HG03159 (cell line): ENCODE results near the gene ETAA1.
A peak's percentile ranks its signal among the peaks of the same experiment; 100 is the strongest.

Source experiments
- ATAC-seq: cut with Tn5 transposase; IDR thresholded peaks from one replicate; pipeline ENCODE4 v1.9.1; 2021; ENCODE audit warnings: mild to moderate bottlenecking, moderate library complexity; ENCODE audit not compliant: unreplicated experiment

ETAA1 gene

DNA sequence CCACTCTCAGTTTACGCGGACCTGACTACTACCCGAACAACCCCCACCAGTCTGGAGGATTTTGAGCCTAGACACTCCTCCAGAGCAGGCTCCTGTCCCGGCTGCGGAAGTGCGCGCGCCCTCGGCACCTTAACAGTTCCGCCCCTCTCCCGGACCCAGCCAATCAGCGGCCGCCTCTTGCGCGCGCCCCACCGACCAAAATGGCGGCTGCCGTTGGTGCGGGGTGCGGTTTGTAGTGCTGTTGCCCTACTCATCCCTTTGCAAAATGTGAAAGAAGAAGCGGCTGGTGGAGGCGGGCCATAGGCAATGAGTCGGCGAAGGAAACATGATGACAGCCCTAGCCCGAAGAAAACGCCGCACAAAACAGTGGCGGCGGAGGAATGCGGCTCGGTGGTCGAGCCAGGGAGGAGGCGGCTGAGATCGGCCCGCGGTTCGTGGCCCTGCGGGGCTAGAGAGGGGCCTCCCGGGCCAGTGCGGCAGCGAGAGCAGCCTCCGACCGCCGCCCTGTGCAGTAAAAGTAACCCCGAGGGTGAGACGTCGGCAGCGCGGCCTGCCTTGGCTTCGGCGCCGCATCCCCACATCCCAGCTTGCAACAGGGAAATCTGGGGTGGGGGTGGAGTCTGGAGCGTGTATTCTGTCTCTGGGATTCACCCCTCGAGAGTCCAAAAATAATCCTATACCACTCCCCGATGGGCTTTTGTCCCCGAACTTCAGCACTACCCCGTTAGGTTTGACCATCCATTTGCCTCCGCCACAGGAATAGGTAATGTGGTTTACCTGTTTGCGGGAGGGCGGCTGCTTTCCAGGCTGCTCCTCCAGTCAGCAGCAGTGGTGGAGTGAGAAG, at the start of gene ETAA1:
TSS of gene ETAA1 (plus strand) at position 191 of the 844 bp plus-strand sequence. CDS start at position 307, 116 bp downstream.
- peak; percentile 99 for ATAC-seq

- no peak for ATAC-seq
Observed at GRCh38 chr2:67366832-67367412, 30.2 kb upstream of the ETAA1 start.

DNA sequence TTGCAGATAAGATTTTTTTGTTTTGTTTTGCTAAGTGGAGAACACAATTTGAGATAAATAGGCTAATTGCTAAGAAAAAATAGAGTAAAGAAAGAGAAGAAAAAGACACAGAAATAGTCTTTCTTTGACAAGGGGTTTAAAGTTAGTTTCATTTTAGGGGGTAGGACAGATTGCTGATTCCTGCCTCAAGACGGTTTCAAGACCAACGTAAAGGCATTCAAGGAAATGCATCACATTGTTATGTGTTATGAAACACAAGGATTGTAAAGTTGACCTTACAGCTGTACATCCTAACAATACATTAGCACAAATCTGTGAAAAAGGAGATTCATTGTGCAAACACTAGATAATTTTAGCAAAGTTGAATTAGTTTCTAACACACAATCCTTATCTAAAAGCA, 22.7 kb upstream of the ETAA1 start:
- no peak for ATAC-seq

GRCh38 chr2:67374949-67375348, 22.2 kb upstream of the ETAA1 start:
- ATAC-seq: no peak

DNA sequence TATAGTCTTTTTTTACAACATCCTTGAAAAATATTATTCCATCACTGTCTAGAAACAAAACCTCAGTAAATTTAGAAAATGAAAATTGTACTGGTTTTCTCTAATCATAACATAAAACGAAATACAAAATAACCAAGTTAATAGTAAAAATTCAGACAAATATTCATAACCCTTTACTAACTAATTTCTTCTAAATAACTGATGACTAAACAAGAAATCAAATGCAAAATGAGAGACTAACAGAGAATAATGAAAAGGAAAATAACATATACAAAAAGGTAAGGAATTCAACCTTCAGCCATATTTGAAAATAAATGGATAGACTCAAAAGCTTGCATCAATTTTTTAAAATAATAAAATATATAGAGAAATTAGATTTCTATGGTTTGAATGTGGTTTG, 18.6 kb upstream of the ETAA1 start:
- ATAC-seq: no peak

- ATAC-seq: no peak
Observed at GRCh38 chr2:67379048-67379447, 18.1 kb upstream of the ETAA1 start.

DNA sequence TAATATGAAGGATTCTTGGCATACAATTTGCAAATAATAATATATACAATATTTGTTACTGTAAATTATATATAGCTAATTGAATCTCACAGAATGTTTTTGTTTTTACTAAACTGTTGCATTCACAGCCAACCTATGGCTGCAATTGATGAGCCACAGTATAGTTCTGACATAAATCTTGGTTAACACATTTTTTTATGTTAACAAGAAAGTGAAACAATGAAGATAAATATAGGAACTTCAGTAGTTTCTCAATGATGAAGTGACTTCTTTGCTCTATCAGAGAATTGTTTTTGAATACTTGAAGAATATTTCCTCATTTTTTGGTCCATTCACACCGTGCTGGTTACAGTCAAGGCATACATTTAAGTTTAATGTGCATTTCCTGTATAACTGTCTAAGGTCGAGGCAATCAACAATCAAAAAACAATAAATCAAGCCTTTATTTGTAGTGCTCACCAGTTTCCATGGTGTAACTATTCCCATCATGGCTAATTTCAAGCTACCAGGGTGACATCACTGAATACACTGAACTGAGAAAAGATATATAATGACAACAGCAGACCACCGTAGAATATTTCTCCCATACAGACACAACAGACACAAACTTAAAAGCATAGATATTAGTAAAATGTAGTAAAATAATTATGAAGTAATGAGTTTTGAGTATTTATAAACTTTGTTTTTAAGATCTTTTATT, 12.9 kb upstream of the ETAA1 start:
- ATAC-seq: no peak

GRCh38 chr2:67388680-67389079, 8.5 kb upstream of the ETAA1 start:
- no peak for ATAC-seq

- no peak for ATAC-seq
Observed at GRCh38 chr2:67389286-67389685, 7.8 kb upstream of the ETAA1 start.

- ATAC-seq: no peak
Observed at GRCh38 chr2:67389788-67390187, 7.3 kb upstream of the ETAA1 start.

- ATAC-seq: no peak
Observed at GRCh38 chr2:67393237-67393636, 3.9 kb upstream of the ETAA1 start.

DNA sequence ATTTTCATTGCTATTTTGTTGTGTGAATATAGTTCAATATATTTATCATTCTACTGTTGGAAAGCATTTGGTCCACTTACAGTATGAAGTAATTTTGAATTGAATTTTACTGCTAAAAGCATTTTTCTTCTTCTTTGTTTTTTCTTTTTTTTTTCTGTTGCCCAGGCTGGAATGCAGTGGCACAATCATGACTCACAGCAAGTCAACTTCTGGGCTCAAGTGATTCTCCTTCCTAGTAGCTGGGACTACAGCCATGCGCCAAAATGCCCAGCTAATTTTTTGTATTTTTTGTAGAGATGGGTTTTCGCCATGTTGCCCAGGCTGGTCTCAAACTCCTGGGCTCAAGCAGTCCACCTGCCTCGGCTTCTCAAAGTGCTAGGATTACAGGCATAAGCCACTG, 2.4 kb upstream of the ETAA1 start:
- no peak for ATAC-seq

- no peak for ATAC-seq
Observed at GRCh38 chr2:67399144-67399543, 2.0 kb downstream of the ETAA1 start.

- no peak for ATAC-seq
Observed at GRCh38 chr2:67399831-67400489, 2.8 kb downstream of the ETAA1 start.

DNA sequence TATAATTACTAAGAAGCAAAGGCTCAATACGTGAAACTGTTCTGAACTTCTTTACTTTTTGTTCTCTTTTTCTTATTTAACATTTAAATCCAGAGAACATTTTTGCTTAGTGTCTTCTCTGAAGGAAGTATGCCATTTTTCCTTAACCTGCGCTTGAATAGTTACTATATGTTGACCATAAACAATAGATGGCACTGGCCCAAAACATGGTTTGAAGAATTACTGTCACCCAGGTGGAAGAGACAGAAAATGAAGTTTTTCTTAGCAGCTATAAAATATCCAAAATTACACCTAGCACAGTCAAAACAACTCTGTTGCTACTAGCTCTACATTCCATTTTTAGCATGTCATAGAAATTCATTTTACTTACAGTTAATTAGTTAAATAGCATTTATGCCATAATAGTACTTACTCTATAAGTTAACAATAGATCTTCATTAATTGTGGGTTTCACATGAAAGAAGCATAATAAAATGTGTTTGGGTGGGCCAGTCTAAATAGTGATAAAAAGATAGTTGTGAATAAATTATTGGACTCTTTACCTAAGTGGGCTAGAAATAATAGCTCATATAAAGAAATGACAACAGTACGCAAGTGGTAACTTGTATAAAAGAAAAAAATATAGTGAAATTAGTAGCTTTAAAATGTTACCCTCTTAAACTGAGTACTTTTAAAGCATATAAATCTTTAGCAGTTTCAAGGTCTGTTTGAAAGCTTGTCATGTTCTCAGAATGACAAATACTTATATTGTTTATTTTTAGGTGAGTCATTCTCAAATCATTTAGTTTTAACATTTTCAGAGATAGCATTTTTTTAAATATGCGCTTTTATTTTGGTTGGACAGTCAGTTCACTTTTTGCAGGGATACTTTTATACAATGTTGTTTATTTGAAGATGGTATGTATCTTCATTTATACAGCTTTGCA, 3.7 kb downstream of the ETAA1 start:
- ATAC-seq: no peak

DNA sequence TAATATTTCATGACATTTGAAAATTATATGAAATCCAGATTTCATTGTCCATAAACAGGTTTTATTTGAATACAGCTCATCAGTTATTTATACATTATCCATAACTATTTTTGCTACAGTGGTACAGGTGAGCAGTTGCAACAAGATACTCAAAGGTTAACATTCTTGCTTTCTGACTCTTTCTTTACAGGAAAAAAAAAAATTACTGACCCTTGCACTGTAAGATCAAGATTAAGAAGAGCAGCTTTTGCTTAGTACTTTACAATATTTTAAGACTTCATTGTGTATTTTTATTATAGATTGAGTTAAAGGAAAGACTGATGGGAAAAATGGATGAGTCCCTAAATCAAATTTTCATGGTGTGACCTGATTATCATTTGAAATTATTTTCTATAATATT, 11.2 kb downstream of the ETAA1 start:
- ATAC-seq: no peak

- no peak for ATAC-seq
Observed at GRCh38 chr2:67412424-67412823, 15.3 kb downstream of the ETAA1 start.

DNA sequence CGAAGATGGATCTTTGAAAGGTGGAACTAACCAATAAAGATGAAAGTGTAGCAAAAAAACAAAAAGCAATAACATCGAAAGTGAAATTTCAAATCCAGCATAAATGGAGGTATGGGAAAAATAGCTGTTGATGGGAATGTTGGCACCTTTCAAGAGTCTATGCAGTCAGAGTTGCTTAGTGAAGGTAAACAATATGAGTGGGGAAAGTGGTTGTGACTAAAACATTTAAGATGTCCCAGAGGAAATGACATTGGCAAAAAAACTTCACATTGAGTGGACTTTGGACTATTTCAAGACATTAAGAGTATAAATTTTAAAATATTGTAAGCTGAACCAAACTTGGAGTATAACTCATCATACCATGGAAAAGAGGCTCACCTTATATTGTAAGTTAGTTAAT, 17.7 kb downstream of the ETAA1 start:
- ATAC-seq: no peak

GRCh38 chr2:67416136-67416535, 19.0 kb downstream of the ETAA1 start:
- ATAC-seq: no peak

GRCh38 chr2:67423489-67423888, 26.4 kb downstream of the ETAA1 start:
- no peak for ATAC-seq
